CD14-positive monocyte (primary cell): ENCODE results near the gene LCMT2. TPM values are rescaled to one million over a fixed set of nuclear protein-coding genes. Genes with fewer than 3 reads are reported as not detected.
"Not testable (repeated sequence)": the region's sequence is repeated elsewhere in the genome, so short reads cannot be mapped to it uniquely, and the experiment has no call there.

Experiments
- DNase-seq, 3 donors: peaks; one replicate each; pipeline ENCODE4 v3.0.0-alpha.2; 2011 to 2022
- H2AFZ ChIP-seq: 2 replicates; pipeline ENCODE4 v1.6.0; 2012; ENCODE audit warnings: mild to moderate bottlenecking, low read depth, low read length, inconsistent platforms; ENCODE audit not compliant: insufficient read depth, poor library complexity, severe bottlenecking
- H3K27ac ChIP-seq, 2 donors: 1 replicate in 1 of 2; 2 replicates in 1 of 2; pipeline ENCODE4 v1.5.1; 2012 to 2013; ENCODE audit warnings: low read length in 2 of 2, control low read depth in 1 of 2, inconsistent platforms in 1 of 2, low read depth in 1 of 2, mild to moderate bottlenecking in 1 of 2
- H3K27me3 ChIP-seq, 2 donors: one replicate each; pipeline versions ENCODE4 v1.6.0 to v1.6.1; 2011 to 2013; ENCODE audit warnings: low read length in 2 of 2; ENCODE audit not compliant: control insufficient read depth in 2 of 2, insufficient read depth in 2 of 2
- H3K36me3 ChIP-seq, 2 donors: replicated peaks in 1 of 2; 1 replicate in 1 of 2; 2 replicates in 1 of 2; pipeline versions ENCODE4 v1.5.1 to v1.6.1; 2012 to 2013; ENCODE audit warnings: low read length in 2 of 2, control low read depth in 1 of 2, inconsistent platforms in 1 of 2, mild to moderate bottlenecking in 1 of 2; ENCODE audit not compliant: insufficient read depth in 2 of 2, control insufficient read depth in 1 of 2
- H3K4me1 ChIP-seq, 2 donors: 1 replicate in 1 of 2; 2 replicates in 1 of 2; pipeline versions ENCODE4 v1.5.1 to v1.6.1; 2012 to 2013; ENCODE audit warnings: low read length in 2 of 2, control low read depth in 1 of 2, inconsistent platforms in 1 of 2, mild to moderate bottlenecking in 1 of 2, moderate library complexity in 1 of 2; ENCODE audit not compliant: insufficient read depth in 2 of 2, control insufficient read depth in 1 of 2
- H3K4me2 ChIP-seq: replicated peaks from 2 replicates; pipeline ENCODE3; 2012; ENCODE audit warnings: low read length, moderate library complexity, mild to moderate bottlenecking; ENCODE audit not compliant: poor library complexity, severe bottlenecking; ENCODE audit errors: extremely low read depth
- H3K4me3 ChIP-seq, 3 experiments: fragments of 200-600 bp in 1 of 3; sonication (generic) in 1 of 3; replicated peaks in 1 of 3; 1 replicate in 2 of 3; 2 replicates in 1 of 3; pipeline ENCODE4 v1.5.1; 2011 to 2013; ENCODE audit warnings: low read length in 3 of 3, mild to moderate bottlenecking in 3 of 3, control low read depth in 2 of 3, low read depth in 2 of 3, inconsistent platforms in 1 of 3, moderate library complexity in 1 of 3
- H3K79me2 ChIP-seq: 2 replicates; pipeline ENCODE4 v1.6.0; 2012; ENCODE audit warnings: mild to moderate bottlenecking, control low read depth, inconsistent platforms, low read length, moderate library complexity; ENCODE audit not compliant: insufficient read depth
- H3K9ac ChIP-seq: 2 replicates; pipeline ENCODE4 v1.6.0; 2017; ENCODE audit warnings: low read length, mild to moderate bottlenecking; ENCODE audit not compliant: insufficient read depth, poor library complexity, severe bottlenecking
- H3K9me3 ChIP-seq, 2 donors: replicated peaks in 1 of 2; 1 replicate in 1 of 2; 2 replicates in 1 of 2; pipeline versions ENCODE4 v1.5.1 to v1.6.1; 2012 to 2013; ENCODE audit warnings: low read length in 2 of 2, control low read depth in 1 of 2; ENCODE audit not compliant: control insufficient read depth in 1 of 2, insufficient read depth in 1 of 2
- H4K20me1 ChIP-seq: 2 replicates; pipeline ENCODE4 v1.6.0; 2012; ENCODE audit warnings: mild to moderate bottlenecking, low read length, control low read depth, moderate library complexity; ENCODE audit not compliant: insufficient read depth
- H3K27ac Mint-ChIP-seq, 7 donors: one replicate each; pipeline ENCODE4 v1.8.0; 2020; ENCODE audit warnings: mild to moderate bottlenecking in 7 of 7, mixed read lengths in 7 of 7, moderate library complexity in 6 of 7, inconsistent platforms in 2 of 7
- H3K27me3 Mint-ChIP-seq, 3 donors: one replicate each; pipeline ENCODE4 v1.8.0; 2021 to 2022; ENCODE audit warnings: low read depth in 3 of 3, mild to moderate bottlenecking in 3 of 3, mixed read lengths in 3 of 3, moderate library complexity in 3 of 3, inconsistent platforms in 1 of 3
- H3K36me3 Mint-ChIP-seq, 2 donors: one replicate each; pipeline ENCODE4 v1.8.0; 2020; ENCODE audit warnings: mixed read lengths in 2 of 2, inconsistent platforms in 1 of 2, mild to moderate bottlenecking in 1 of 2
- H3K4me1 Mint-ChIP-seq: one replicate; pipeline ENCODE4 v1.8.0; 2020; ENCODE audit warnings: mild to moderate bottlenecking, mixed read lengths
- H3K4me3 Mint-ChIP-seq, 2 donors: one replicate each; pipeline ENCODE4 v1.8.0; 2020; ENCODE audit warnings: mild to moderate bottlenecking in 2 of 2, mixed read lengths in 2 of 2, moderate library complexity in 1 of 2
- H3K9me3 Mint-ChIP-seq, 7 donors: one replicate each; pipeline ENCODE4 v1.8.0; 2020 to 2022; ENCODE audit warnings: mixed read lengths in 7 of 7, mild to moderate bottlenecking in 6 of 7, moderate library complexity in 6 of 7, inconsistent platforms in 2 of 7
- CTCF ChIP-seq: fragments of 200-600 bp; IDR thresholded peaks from one replicate; pipeline ENCODE4 v1.8.0; 2022; ENCODE audit warnings: antibody characterized with exemption, mild to moderate bottlenecking
- WGBS: methylation state at CpG from one replicate; pipeline ENCODE4 v1.1.5; 2013; ENCODE audit warnings: missing lambda C conversion rate; ENCODE audit not compliant: insufficient coverage; 5-methylcytosine and 5-hydroxymethylcytosine counted together
- intact Hi-C, 2 donors: fragments of 100-400 bp; cut with micrococcal nuclease; formaldehyde crosslinking; loops; one replicate each; pipeline versions ENCODE4 v1.15.0 to v1.15.1; 2023
- polyA plus RNA-seq, 3 donors: library from polyadenylated mRNA; depleted of rRNA in 1 of 3; unstranded in 2 of 3; stranded (reverse) in 1 of 3; fragments of 300-500 nt in 2 of 3; fragments of >200 nt in 1 of 3; fragmentation: Illumina TruSeq in 2 of 3; gene quantifications; 1 replicate in 2 of 3; 2 replicates in 1 of 3; pipeline ENCODE4 v1.2.3, GENCODE V29; 2012 to 2021

The LCMT2 gene
- polyA plus RNA-seq, 3 donors = 0.78 to 1.6 (median 1.4) TPM

- DNase-seq = no peak
- no peaks in the 10 kb centered on the region for H3K4me1 Mint-ChIP-seq
- intact Hi-C loops = no loop called here
- Histone ChIP-seq H3K9ac (no peak overlapping the region), H3K79me2 (no peaks in the 10 kb centered on the region), H3K27ac (no peak overlapping the region), H3K9me3 (no peaks in the 10 kb centered on the region), H3K4me3 (no peak overlapping the region), H3K27me3 (peaks cover 7 to 20% of the 10 kb centered on the region in 2 donors), H3K4me2 (no peak overlapping the region), H2AFZ (no peak overlapping the region), H3K36me3 (no peaks in the 10 kb centered on the region), H3K4me1 (no peaks in the 10 kb centered on the region), H4K20me1 (no peaks in the 10 kb centered on the region)
- peaks cover 12 to 38% (median 15%) of the 10 kb centered on the region in 3 donors for H3K27me3 Mint-ChIP-seq
- peak overlapping the region in 1 of 2 donors; percentile 40 for H3K4me3 Mint-ChIP-seq
- TF ChIP-seq CTCF = no peak
- no peaks in the 10 kb centered on the region for H3K36me3 Mint-ChIP-seq
- peaks cover 0 to 3% (median 0%) of the 10 kb centered on the region in 7 donors for H3K9me3 Mint-ChIP-seq
- 97% methylated on average over 5 of the region's 12 CpGs for WGBS
- no peak overlapping the region for H3K27ac Mint-ChIP-seq
These were observed 37.8 kb downstream of the LCMT2 start for GRCh38 chr15:43292375-43293078.

- H3K4me1 Mint-ChIP-seq, H2AFZ ChIP-seq, H3K36me3 Mint-ChIP-seq, H3K79me2 ChIP-seq, H3K9me3 Mint-ChIP-seq, DNase-seq, H3K4me3 ChIP-seq, H3K4me3 Mint-ChIP-seq, H3K27ac ChIP-seq, H4K20me1 ChIP-seq, H3K27ac Mint-ChIP-seq, H3K36me3 ChIP-seq, intact Hi-C loops, H3K9ac ChIP-seq, H3K4me2 ChIP-seq, H3K4me1 ChIP-seq, H3K9me3 ChIP-seq: not testable (repeated sequence)
- H3K27me3 ChIP-seq = peaks cover 5 to 17% of the 10 kb centered on the region in 2 donors
- peaks cover 10 to 29% (median 15%) of the 10 kb centered on the region in 3 donors for H3K27me3 Mint-ChIP-seq
- WGBS = no CpG with 5 or more reads among the region's 3 CpGs
These were observed 40.7 kb downstream of the LCMT2 start for GRCh38 chr15:43289656-43290055.
